Amniotic stem cell (primary cell): Measurements from ENCODE around the gene ADAMTS20.
"Not testable (repeated sequence)": the region's sequence is repeated elsewhere in the genome, so short reads cannot be mapped to it uniquely, and the experiment has no call there.

Source experiments
- DNase-seq: peaks from one replicate; lab custom pipeline; 2025; lab: John Stamatoyannopoulos, UW

The ADAMTS20 gene

GRCh38 chr12:43551971-43552559, at the start of gene ADAMTS20:
TSS of gene ADAMTS20 (minus strand) at chr12:43552203. CDS start at chr12:43551921, 282 bp downstream.
- DNase-seq = no peak

- no peak for DNase-seq
Measured at GRCh38 chr12:43599708-43600107, 47.7 kb upstream of the ADAMTS20 start.

GRCh38 chr12:43599066-43599465, 47.1 kb upstream of the ADAMTS20 start:
- DNase-seq = no peak

GRCh38 chr12:43590307-43590706, 38.3 kb upstream of the ADAMTS20 start:
- DNase-seq = no peak

- DNase-seq = no peak
Measured at GRCh38 chr12:43586646-43587245, 34.7 kb upstream of the ADAMTS20 start.

- no peak for DNase-seq
Measured at GRCh38 chr12:43585676-43586075, 33.7 kb upstream of the ADAMTS20 start.

- no peak for DNase-seq
Measured at GRCh38 chr12:43580601-43581000, 28.6 kb upstream of the ADAMTS20 start.

- no peak for DNase-seq
Measured at GRCh38 chr12:43579206-43579605, 27.2 kb upstream of the ADAMTS20 start.

GRCh38 chr12:43578782-43579181, 26.8 kb upstream of the ADAMTS20 start:
- DNase-seq = no peak

GRCh38 chr12:43577381-43577780, 25.4 kb upstream of the ADAMTS20 start:
- DNase-seq = no peak

GRCh38 chr12:43576162-43576561, 24.2 kb upstream of the ADAMTS20 start:
- no peak for DNase-seq

- no peak for DNase-seq
Measured at GRCh38 chr12:43571885-43572284, 19.9 kb upstream of the ADAMTS20 start.

- no peak for DNase-seq
Measured at GRCh38 chr12:43556057-43556456, 4.1 kb upstream of the ADAMTS20 start.

GRCh38 chr12:43551279-43551970, 578 bp downstream of the ADAMTS20 start:
- no peak for DNase-seq

- no peak for DNase-seq
Measured at GRCh38 chr12:43550831-43551271, 1.2 kb downstream of the ADAMTS20 start.

- no peak for DNase-seq
Measured at GRCh38 chr12:43544703-43545102, 7.3 kb downstream of the ADAMTS20 start.

GRCh38 chr12:43540470-43540869, 11.5 kb downstream of the ADAMTS20 start:
- no peak for DNase-seq

GRCh38 chr12:43537675-43538074, 14.3 kb downstream of the ADAMTS20 start:
- not testable (repeated sequence) for DNase-seq

- DNase-seq = no peak
Measured at GRCh38 chr12:43516045-43516444, 36.0 kb downstream of the ADAMTS20 start.

GRCh38 chr12:43501703-43502102, 50.3 kb downstream of the ADAMTS20 start:
- DNase-seq = no peak

- DNase-seq = no peak
Measured at GRCh38 chr12:43493261-43493797, 58.7 kb downstream of the ADAMTS20 start.

- no peak for DNase-seq
Measured at GRCh38 chr12:43482311-43483085, 69.5 kb downstream of the ADAMTS20 start.
